IPS-18c (cell line): ENCODE measurements around the gene CNTNAP5.

ENCODE experiments used
- H3K4me3 ChIP-seq: 2 replicates; pipeline ENCODE4 v1.7.0; 2013; ENCODE audit warnings: low read depth, mild to moderate bottlenecking, low read length, moderate library complexity; ENCODE audit not compliant: insufficient read depth
- H3K9me3 ChIP-seq: one replicate; pipeline ENCODE4 v1.6.1; 2013; ENCODE audit warnings: mild to moderate bottlenecking, low read length, moderate library complexity; ENCODE audit not compliant: control insufficient read depth, insufficient read depth

The CNTNAP5 gene

DNA sequence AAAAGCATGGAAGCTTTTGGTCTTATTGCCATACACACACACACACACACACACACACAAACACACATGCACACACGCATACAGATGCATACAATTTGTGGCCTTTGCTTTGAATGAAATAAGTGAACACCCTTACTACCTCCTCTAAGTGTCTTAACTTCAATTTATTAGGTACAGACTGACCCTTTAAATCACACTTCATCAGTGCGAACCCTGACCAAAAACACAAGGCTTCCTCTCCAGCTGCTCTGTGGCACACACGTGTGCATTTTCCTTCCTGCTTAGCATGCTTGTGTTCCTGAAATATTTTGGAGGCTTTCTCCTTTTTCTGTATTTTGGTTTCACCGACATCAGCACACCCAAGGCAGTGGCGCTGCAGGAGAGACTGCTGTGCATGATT lies 96.0 kb downstream of the CNTNAP5 start:
- H3K9me3 ChIP-seq: peaks cover 4% of the 10 kb centered on the region

DNA sequence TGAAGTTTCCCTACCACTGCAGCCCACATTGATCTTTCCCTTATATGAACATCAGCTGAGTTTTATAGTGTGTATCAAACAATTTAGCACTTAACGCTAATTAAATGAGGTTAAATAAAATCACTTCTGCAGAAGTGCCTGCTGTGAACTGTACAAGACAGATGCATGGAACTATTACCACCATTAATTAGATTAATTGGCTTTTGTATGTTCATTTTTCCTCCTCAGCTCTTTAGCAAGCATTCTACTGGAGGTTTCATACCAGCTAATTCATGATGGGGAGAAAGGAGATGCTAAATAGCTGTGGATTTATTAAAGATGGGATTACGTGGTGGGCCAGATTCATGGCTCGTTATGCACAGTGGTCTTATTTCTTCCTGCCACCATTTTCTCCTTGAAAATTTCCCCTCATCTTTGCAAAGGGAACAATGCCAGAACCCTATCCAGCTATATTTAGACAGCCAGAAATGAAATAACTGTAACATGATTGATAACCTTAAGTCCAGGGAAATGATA lies 96.7 kb downstream of the CNTNAP5 start:
- H3K9me3 ChIP-seq: peaks cover 4% of the 10 kb centered on the region
- no peak overlapping the region for H3K4me3 ChIP-seq

More for the DNA sequence above, 96.0 kb downstream of the CNTNAP5 start:
- H3K4me3 ChIP-seq: no peak overlapping the region

DNA sequence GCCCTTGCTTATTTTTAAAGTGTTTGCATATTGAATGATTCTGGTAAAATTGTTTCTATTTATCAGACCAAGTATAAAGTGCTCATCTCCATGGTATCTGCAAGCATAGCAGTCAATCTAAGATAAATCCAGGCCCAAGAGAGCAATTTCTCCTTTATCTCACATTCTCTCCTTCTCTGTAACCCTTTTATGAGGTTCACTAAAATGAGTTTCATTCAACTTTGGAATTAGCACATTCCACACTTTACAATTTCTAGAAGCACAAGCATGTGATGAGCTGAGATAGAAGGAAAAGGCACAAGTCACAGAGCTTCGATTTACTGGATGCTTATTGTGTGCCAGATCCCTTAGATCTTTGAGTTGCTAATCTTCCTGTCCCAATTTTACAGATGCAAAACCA lies 97.3 kb downstream of the CNTNAP5 start:
- Histone ChIP-seq H3K9me3 (peaks cover 4% of the 10 kb centered on the region), H3K4me3 (no peak overlapping the region)

DNA sequence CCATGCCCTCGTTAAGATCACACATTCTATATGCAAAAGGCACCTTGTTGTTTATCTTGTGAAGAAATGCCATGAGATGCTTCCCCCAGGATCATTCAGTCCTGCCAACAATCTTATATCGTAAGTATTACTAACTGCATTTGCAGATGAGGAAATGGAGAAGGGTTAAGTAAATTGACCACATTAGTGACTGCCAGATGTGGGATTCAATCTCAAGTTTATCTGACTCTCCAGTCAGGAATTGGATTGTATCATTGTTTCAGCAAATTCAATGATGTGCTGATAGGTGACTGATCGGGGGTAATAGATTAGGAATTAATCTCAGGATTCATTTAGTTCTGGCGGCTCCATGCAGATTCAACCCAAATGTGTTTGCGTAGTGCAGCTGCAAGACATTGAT lies 106.2 kb downstream of the CNTNAP5 start:
- Histone ChIP-seq H3K9me3 (no peaks in the 10 kb centered on the region), H3K4me3 (no peak overlapping the region)

DNA sequence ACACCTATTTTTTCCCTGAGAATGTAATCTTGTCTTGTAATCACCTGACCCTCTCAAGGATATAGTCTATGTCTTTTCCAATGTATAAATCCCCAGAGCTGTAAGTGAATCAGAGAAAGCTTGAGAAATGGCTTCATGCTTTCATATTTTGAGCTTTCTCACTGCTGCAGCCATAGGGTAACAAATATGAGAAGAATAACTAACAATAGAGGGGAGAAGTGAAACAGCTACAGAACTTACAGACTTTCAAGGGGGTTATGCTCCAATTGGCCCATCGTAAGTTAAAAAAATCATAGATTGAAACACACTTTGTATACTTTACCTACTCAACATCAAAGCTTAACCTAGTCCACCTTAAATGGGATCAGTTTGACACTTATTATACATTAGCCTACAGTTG lies 111.0 kb downstream of the CNTNAP5 start:
- Histone ChIP-seq H3K9me3 (no peaks in the 10 kb centered on the region), H3K4me3 (no peak overlapping the region)

DNA sequence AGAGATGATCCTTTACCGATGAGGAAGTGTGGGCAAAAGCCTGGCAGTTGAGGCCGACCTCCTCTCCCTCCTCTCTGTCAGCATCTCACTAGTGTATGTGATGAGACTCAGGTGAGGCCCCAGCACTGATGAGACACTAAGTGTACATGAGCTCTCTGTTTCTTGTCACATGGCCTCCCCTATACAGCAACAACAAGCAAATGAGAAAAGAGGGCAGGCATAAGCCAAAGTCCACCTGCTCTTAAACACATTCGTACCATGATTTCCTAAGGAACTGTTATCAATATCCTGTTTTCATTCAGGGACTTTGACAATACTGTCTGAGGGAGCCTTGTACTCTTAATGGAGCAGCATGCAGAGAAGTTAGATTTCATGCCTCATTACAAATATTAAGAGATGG lies 113.0 kb downstream of the CNTNAP5 start:
- no peaks in the 10 kb centered on the region for H3K9me3 ChIP-seq
- no peak overlapping the region for H3K4me3 ChIP-seq

DNA sequence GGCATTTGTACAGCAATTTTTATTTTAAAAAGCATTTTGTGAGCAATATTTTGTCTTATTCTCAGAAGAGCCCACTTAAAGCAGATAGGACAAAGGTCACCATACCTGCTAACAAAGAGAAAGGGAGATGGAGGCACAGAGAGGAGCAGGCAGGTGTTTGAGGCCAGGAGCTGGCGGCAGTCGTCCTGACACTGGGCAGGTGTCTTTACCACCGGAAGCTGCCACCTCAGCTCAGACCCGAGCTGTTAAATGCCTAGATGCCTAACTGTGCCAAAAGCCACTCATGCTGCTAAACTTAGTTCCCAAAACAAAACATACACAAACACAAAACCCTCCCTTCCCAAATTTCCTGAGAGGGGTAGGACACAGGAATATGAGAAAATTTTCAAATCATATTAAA lies 120.9 kb downstream of the CNTNAP5 start:
- no peak overlapping the region for H3K4me3 ChIP-seq
- H3K9me3 ChIP-seq: no peaks in the 10 kb centered on the region

DNA sequence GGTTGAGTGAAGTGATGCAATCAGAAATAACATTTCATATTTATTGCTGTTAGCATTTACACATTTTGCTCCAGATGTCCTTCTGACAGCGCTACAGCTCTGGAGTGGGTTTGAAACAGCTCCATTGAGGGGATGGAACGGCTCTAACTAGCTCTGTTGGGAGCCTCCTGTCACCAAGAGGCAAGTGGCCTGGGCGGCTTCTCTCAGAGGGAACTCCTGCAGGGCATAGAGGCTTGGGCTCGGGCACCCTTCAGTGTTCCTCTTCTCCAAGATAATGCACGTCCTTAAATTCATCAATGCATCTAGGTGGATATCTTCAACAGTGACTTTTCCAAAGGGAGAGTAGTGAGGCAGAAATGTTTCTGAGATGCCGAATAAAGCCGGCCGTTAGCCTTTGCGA lies 122.5 kb downstream of the CNTNAP5 start:
- H3K9me3 ChIP-seq: no peaks in the 10 kb centered on the region
- no peak overlapping the region for H3K4me3 ChIP-seq

DNA sequence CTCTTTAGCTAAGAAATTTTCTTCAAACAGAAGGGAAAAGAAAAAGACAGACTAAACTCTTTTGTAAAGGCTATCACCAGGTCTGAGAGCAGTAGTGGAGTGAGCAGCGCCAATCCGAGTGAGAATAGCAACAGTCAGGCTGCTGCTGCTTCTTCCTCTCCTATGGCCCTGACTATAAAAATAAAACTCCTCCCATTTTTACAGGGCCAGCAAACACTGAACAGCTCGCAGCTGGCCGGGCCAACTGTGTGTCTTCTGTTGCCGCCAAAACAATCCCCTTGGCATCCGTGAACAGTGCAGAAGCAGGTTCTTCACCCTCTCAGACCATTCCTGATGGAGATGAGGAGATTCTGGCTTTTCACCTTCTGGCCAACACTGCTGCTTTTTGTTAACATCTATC lies 124.5 kb downstream of the CNTNAP5 start:
- H3K9me3 ChIP-seq: no peaks in the 10 kb centered on the region
- H3K4me3 ChIP-seq: no peak overlapping the region

DNA sequence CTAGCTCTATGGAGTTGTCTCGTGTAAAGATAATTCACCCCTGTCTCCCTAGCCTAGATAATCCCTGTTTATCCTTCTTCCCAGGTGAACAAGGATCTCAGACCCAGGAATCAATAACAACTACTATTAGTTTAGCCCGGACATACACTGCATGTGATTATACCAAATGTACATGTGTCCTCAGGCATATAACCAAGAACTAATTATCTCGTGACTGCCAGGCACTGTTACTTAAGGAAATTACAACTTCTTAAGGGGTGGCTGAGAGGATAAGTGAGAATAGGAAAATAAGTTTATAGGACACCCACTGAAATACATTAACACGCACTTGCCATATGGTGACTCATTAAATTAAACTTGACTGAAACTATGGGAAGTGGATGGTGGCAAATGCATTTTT lies 126.6 kb downstream of the CNTNAP5 start:
- no peak overlapping the region for H3K4me3 ChIP-seq
- no peaks in the 10 kb centered on the region for H3K9me3 ChIP-seq

DNA sequence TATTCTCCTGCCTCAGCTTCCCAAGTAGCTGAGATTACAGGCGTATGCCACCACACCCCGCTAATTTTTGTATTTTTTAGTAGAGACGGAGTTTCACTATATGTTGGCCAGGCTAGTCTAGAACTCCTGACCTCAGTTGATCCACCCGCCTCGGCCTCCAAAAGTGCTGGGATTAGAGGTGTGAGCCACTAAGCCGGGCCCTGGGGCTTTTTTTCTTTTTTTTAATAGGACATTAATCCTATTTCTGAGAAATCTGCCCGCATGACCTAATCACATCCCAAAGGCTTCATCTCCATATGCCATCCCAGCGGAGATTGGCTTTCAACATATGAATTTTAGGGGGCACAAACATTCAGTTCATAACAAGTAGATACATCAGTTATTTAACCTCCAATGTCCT lies 128.6 kb downstream of the CNTNAP5 start:
- H3K9me3 ChIP-seq: no peaks in the 10 kb centered on the region
- no peak overlapping the region for H3K4me3 ChIP-seq

DNA sequence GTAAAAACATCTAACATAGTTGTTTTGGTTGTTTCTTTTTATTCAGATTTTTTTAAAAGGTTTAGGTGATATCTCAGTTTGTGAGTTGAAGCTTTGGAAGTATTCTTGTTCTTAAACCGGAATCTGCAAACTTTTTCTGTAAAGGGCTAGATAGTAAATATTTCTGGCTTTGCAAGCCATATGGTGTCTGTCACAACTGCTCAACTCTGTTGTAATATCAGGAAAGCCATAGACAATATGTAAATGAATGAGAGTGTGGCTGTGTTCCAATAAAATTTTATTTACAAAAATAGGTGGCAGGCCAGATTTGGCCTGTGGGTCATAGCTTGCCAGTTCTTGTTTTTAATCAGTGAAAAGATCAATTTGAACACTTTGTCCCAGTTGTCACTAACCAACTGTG lies 134.1 kb downstream of the CNTNAP5 start:
- Histone ChIP-seq H3K9me3 (no peaks in the 10 kb centered on the region), H3K4me3 (no peak overlapping the region)

DNA sequence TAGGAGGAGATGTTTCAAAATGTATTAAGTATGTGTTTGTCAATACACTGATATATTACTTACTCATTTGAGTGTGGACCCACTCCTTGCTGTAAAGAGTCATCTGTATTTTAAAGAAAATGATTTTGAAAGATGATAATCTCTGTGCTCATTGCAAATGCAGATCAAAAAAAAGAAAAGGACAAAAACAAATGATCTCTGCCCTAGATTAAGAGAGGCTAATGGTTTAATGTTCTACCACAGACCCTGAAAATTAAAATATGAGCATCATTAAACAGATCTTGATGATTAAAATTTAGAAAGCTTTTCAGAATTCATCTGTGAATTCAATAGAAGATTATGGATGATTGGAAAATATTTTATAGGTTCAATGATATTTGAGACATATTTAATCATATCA lies 136.5 kb downstream of the CNTNAP5 start:
- H3K4me3 ChIP-seq: no peak overlapping the region
- H3K9me3 ChIP-seq: no peaks in the 10 kb centered on the region

DNA sequence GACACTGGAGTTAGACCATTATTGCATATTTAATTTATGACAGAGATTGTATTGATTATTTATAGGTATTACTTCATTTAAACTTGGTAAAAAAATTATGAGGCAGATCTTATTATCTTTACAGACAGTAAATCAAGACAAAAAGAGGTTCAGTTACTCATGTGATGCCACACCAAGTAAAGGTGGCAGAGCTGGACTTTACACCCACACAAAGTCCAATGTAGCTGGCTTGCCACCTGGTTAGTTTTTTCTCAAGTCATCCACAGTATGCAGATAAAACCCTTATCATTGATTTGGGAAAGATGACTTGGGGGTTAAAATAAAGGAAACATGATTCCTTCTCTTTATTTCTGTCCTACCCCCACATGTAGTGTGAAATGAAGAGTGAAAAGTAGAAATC lies 137.2 kb downstream of the CNTNAP5 start:
- H3K4me3 ChIP-seq: no peak overlapping the region

DNA sequence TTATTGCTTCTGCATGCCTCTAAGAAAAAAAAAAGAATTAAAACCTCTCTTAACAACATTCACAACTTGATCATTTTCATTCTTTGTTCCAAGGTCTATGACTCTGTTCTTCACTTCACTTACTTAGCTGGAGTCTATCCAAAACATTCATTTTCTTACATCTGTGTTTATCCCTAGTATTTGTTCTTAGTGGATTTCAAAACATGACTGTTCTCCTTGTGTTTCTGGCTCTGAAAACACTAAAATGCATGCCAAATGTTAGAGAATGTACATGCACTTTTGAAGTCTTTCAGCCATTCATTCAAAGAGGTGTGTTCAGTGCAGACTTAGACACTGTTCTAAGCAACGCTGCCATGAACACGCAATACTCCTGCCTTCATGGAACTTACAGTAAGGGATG lies 138.8 kb downstream of the CNTNAP5 start:
- Histone ChIP-seq H3K4me3 (no peak overlapping the region), H3K9me3 (no peaks in the 10 kb centered on the region)

More for the DNA sequence above, 137.2 kb downstream of the CNTNAP5 start:
- no peaks in the 10 kb centered on the region for H3K9me3 ChIP-seq

DNA sequence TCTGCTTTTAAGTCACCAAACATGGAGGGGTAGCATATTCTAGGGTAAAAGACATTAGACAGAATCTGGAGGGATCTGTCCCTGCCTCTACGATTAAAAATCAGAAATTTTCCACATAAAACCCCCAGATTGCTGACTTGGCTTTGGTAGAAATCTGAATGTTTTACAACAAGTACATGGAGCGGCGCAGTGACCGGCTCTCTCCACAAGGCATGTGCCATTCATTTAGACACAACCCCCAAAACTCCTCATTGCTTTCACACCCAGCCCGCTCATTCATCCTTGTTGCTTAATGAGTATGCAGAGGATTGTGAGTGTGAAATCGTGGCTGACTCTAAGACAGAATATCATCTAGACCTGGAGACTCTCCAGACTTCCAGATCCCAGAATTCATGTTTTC lies 140.6 kb downstream of the CNTNAP5 start:
- no peak overlapping the region for H3K4me3 ChIP-seq
- no peaks in the 10 kb centered on the region for H3K9me3 ChIP-seq

DNA sequence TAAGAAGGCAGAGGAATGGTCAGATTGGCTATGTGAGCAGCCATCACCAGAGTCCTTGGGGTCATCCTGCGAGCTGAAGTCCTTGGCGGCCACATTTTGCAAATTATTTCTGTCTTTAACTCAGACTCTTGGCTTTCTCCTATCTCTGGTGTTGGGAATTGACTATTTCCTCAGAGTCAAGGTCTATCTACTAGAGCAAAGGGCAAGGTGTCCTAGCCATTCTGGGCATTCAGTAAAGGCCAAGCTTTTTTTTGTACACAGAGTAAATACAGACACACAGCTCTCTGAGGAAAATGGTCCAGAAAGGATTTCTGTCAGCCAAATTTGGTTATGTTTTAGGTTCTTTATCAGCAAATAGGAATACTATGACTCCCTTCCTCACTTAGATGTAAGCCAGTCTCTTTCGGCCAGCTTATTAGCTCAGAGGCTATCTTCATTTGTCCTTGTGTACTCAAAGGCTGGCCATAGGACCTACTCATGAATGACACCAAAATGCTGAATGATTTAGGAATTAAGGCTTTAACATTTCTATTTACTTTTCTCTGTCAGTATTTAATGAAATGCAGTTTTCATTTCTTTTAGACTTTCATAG lies 146.5 kb downstream of the CNTNAP5 start:
- Histone ChIP-seq H3K9me3 (no peaks in the 10 kb centered on the region), H3K4me3 (no peak overlapping the region)

DNA sequence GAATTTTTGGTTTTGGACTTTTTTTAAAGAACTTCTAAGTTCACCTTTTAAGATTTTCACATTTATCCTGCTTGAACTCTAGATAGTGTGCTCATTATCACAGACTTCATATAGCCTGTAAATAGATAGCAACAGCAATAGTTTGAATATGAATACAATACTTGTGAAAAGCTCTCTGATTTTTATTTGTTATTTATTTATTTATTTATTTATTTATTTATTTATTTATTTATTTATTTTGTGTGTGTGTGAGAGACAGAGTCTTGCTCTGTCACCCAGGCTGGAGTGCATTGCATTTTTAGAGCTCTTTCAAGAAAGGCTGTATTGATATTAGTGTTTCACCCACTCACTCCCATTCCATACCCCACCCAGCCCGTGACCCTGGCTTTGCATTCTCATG lies 153.6 kb downstream of the CNTNAP5 start:
- H3K9me3 ChIP-seq: no peaks in the 10 kb centered on the region
- H3K4me3 ChIP-seq: no peak overlapping the region

DNA sequence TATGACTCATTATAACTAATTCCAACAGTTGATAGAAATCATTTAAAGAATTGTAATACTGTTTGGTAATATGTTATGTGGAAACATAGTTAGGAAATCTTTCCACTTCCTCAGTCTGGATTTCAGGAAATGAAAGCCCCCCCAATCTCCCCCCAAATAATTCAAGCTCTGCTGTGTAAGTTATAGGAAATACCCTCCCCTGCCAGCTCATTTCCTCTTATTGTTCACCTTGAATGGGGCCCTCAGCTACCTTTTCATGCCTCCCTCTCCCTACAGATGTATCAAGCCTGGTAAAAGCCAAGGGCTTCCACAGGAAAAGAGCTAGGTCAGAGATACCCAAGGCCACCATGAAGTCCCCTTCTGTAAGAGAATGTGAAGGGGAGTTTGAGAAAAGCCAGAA lies 155.5 kb downstream of the CNTNAP5 start:
- H3K4me3 ChIP-seq: no peak overlapping the region
- no peaks in the 10 kb centered on the region for H3K9me3 ChIP-seq
